OCI-LY3 (cell line): ENCODE results near the gene OVCA2.

Experiments used
- H2AFZ ChIP-seq: fragments of 200-600, 300-600 bp; shearing (Covaris generic); 2 replicates; pipeline ENCODE4 v1.6.0; 2014; ENCODE audit warnings: antibody characterized with exemption, low read depth, low read length
- H3K27ac ChIP-seq: fragments of 200-600, 300-600 bp; sonication (generic); 2 replicates; pipeline ENCODE4 v1.5.1; 2014; ENCODE audit warnings: mild to moderate bottlenecking, low read length, moderate library complexity, mixed read lengths
- H3K27me3 ChIP-seq: fragments of 200-600, 300-600 bp; sonication (generic); 2 replicates; pipeline ENCODE4 v1.6.1; 2014; ENCODE audit warnings: low read depth, low read length, mixed read lengths
- H3K36me3 ChIP-seq: fragments of 200-600, 300-600 bp; sonication (generic); replicated peaks from 2 replicates; pipeline ENCODE3; 2014; ENCODE audit warnings: low read depth, low read length, mixed read lengths
- H3K4me1 ChIP-seq: fragments of 300-600, 200-600 bp; sonication (generic); 2 replicates; pipeline ENCODE4 v1.6.1; 2014; ENCODE audit warnings: low read length, mixed read lengths
- H3K4me2 ChIP-seq: fragments of 200-600, 300-600 bp; sonication (generic); 2 replicates; pipeline ENCODE4 v1.6.1; 2014; ENCODE audit warnings: low read length, mixed read lengths
- H3K4me3 ChIP-seq: fragments of 300-600, 200-600 bp; sonication (generic); 2 replicates; pipeline ENCODE4 v1.5.1; 2014; ENCODE audit warnings: antibody characterized with exemption, mild to moderate bottlenecking, low read length, moderate library complexity
- H3K79me2 ChIP-seq: fragments of 300-600, 200-600 bp; shearing (Covaris generic); 2 replicates; pipeline ENCODE4 v1.6.1; 2014; ENCODE audit warnings: mild to moderate bottlenecking, low read length, mixed read lengths
- H3K9ac ChIP-seq: fragments of 300-600, 200-600 bp; shearing (Covaris generic); 2 replicates; pipeline ENCODE4 v1.6.0; 2014; ENCODE audit warnings: mild to moderate bottlenecking, low read length, moderate library complexity
- H3K9me3 ChIP-seq: fragments of 200-600, 300-600 bp; shearing (Covaris generic); 2 replicates; pipeline ENCODE4 v1.6.1; 2014; ENCODE audit warnings: low read length, mixed read lengths; ENCODE audit not compliant: insufficient read depth
- H4K20me1 ChIP-seq: fragments of 200-600, 300-600 bp; sonication (generic); 2 replicates; pipeline ENCODE4 v1.6.1; 2016; ENCODE audit warnings: low read length, mixed read lengths; ENCODE audit not compliant: insufficient read depth
- CTCF ChIP-seq: fragments of 200-600, 300-600 bp; sonication (generic); IDR thresholded peaks from 2 replicates; pipeline ENCODE4 v1.5.1; 2014; ENCODE audit warnings: antibody characterized with exemption, low read length, low read depth
- EZH2phosphoT487 ChIP-seq: fragments of 200-600 bp; shearing (Covaris generic); IDR thresholded peaks from 2 replicates; pipeline ENCODE4 v1.6.1; 2018; ENCODE audit warnings: antibody characterized with exemption, mixed run types, low read depth

OVCA2 gene

GRCh38 chr17:2042933-2043332 is 1.1 kb downstream of the OVCA2 start:
- Histone ChIP-seq H3K9ac (peak overlapping the region; percentile 85; the same call in 1 of the 2 replicates), H3K79me2 (peaks cover 13% of the 10 kb centered on the region), H3K9me3 (no peaks in the 10 kb centered on the region), H3K4me3 (peak overlapping the region; percentile 84), H3K27me3 (no peaks in the 10 kb centered on the region), H3K36me3 (peaks cover 21% of the 10 kb centered on the region), H3K4me2 (peak overlapping the region; percentile 100), H3K4me1 (peaks cover 12% of the 10 kb centered on the region), H3K27ac (peak overlapping the region; percentile 66; the same call in 1 of the 2 replicates), H4K20me1 (no peaks in the 10 kb centered on the region), H2AFZ (no peak overlapping the region)
- TF ChIP-seq EZH2phosphoT487 (no peak), CTCF (no peak)

- Histone ChIP-seq H2AFZ (no peak overlapping the region), H3K9ac (no peak overlapping the region)
Measured at GRCh38 chr17:2043785-2044184, 2.0 kb downstream of the OVCA2 start.

GRCh38 chr17:2044263-2044894 is 2.6 kb downstream of the OVCA2 start:
- no peak overlapping the region for H3K9ac ChIP-seq
- H4K20me1 ChIP-seq, result no peaks in the 10 kb centered on the region
- H2AFZ ChIP-seq, result no peak overlapping the region
- peaks cover 21% of the 10 kb centered on the region for H3K36me3 ChIP-seq
- H3K27me3 ChIP-seq, result no peaks in the 10 kb centered on the region
- H3K27ac ChIP-seq, result no peak overlapping the region
- no peaks in the 10 kb centered on the region for H3K9me3 ChIP-seq
- peaks cover 15% of the 10 kb centered on the region for H3K4me1 ChIP-seq
- H3K4me3 ChIP-seq, result no peak overlapping the region
- peaks cover 13% of the 10 kb centered on the region for H3K79me2 ChIP-seq
- H3K4me2 ChIP-seq, result no peak overlapping the region
- TF ChIP-seq CTCF (no peak), EZH2phosphoT487 (no peak)

More at GRCh38 chr17:2043785-2044184, 2.0 kb downstream of the OVCA2 start:
- H3K27me3 ChIP-seq, result no peaks in the 10 kb centered on the region
- no peak overlapping the region for H3K4me3 ChIP-seq
- H3K36me3 ChIP-seq, result peaks cover 21% of the 10 kb centered on the region
- peaks cover 13% of the 10 kb centered on the region for H3K79me2 ChIP-seq
- TF ChIP-seq CTCF (no peak), EZH2phosphoT487 (no peak)
- no peaks in the 10 kb centered on the region for H4K20me1 ChIP-seq
- H3K4me2 ChIP-seq, result no peak overlapping the region
- no peak overlapping the region for H3K27ac ChIP-seq
- H3K9me3 ChIP-seq, result no peaks in the 10 kb centered on the region
- peaks cover 12% of the 10 kb centered on the region for H3K4me1 ChIP-seq

GRCh38 chr17:2047590-2047989 is 5.8 kb downstream of the OVCA2 start:
- no peaks in the 10 kb centered on the region for H4K20me1 ChIP-seq
- TF ChIP-seq EZH2phosphoT487 (no peak), CTCF (no peak)
- no peaks in the 10 kb centered on the region for H3K27me3 ChIP-seq
- no peak overlapping the region for H3K4me3 ChIP-seq
- no peak overlapping the region for H3K27ac ChIP-seq
- no peak overlapping the region for H3K4me2 ChIP-seq
- no peaks in the 10 kb centered on the region for H3K9me3 ChIP-seq
- H2AFZ ChIP-seq, result no peak overlapping the region
- peaks cover 8% of the 10 kb centered on the region for H3K4me1 ChIP-seq
- no peak overlapping the region for H3K9ac ChIP-seq
- peaks cover 8% of the 10 kb centered on the region for H3K79me2 ChIP-seq
- H3K36me3 ChIP-seq, result peaks cover 12% of the 10 kb centered on the region
